ENCODE results near the gene RCL1. TPM values are rescaled to one million over a fixed set of nuclear protein-coding genes. Genes with fewer than 3 reads are reported as not detected.
"Not testable (repeated sequence)": the region's sequence is repeated elsewhere in the genome, so short reads cannot be mapped to it uniquely, and the experiment has no call there.

Gene RCL1
- total and polyA plus RNA-seq, 2 donors, result 19.6 to 24.0 TPM

DNA sequence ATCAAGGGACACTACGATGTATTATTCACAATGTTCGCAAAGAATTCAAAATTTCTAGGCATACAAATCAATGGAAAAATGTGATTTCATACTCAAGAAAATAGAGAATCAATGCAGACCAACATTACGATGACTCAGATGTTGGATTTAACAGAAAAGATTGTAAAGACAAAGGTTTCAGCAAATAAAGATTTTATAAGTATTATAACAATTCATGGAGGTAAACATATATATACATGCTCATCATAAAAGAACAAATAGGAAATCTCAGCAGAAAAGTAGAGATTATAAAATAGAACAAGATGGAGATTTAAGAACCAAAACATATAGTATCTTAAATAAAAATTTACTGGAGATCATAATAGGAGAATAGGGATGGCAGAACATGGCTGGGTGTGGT, 98.9 kb downstream of the RCL1 start:
- Histone ChIP-seq H3K36me3 (ENCODE audit: control insufficient read depth in 2 of 2, insufficient read depth in 2 of 2, low read length in 1 of 2) (no peaks in the 10 kb centered on the region), H3K27me3 (ENCODE audit: control insufficient read depth in 2 of 2, insufficient read depth in 1 of 2, low read length in 1 of 2) (no peaks in the 10 kb centered on the region), H3K4me1 (ENCODE audit: control insufficient read depth in 2 of 2, insufficient read depth in 2 of 2, low read length in 2 of 2) (no peaks in the 10 kb centered on the region), H3K9me3 (ENCODE audit: control insufficient read depth in 2 of 2, insufficient read depth in 1 of 2, low read length in 1 of 2) (no peaks in the 10 kb centered on the region), H3K4me3 (ENCODE audit: low read length in 2 of 2) (no peak overlapping the region), H3K27ac (ENCODE audit: low read depth in 1 of 2, low read length in 1 of 2) (no peak overlapping the region)
- WGBS, result 98% methylated on average over 3 of the region's 3 CpGs
- DNase-seq (ENCODE audit: low read depth in 6 of 9, low spot score in 9 of 9), result no peak

GRCh38 chr9:4892501-4893194, 99.9 kb downstream of the RCL1 start:
- no peak overlapping the region for H3K4me3 ChIP-seq (ENCODE audit: low read length in 2 of 2)
- no peaks in the 10 kb centered on the region for H3K27me3 ChIP-seq (ENCODE audit: control insufficient read depth in 2 of 2, insufficient read depth in 1 of 2, low read length in 1 of 2)
- no peaks in the 10 kb centered on the region for H3K9me3 ChIP-seq (ENCODE audit: control insufficient read depth in 2 of 2, insufficient read depth in 1 of 2, low read length in 1 of 2)
- no peaks in the 10 kb centered on the region for H3K4me1 ChIP-seq (ENCODE audit: control insufficient read depth in 2 of 2, insufficient read depth in 2 of 2, low read length in 2 of 2)
- no peaks in the 10 kb centered on the region for H3K36me3 ChIP-seq (ENCODE audit: control insufficient read depth in 2 of 2, insufficient read depth in 2 of 2, low read length in 1 of 2)
- no peak overlapping the region for H3K27ac ChIP-seq (ENCODE audit: low read depth in 1 of 2, low read length in 1 of 2)
- no peak for DNase-seq (ENCODE audit: low read depth in 6 of 9, low spot score in 9 of 9)
- WGBS, result 98% methylated on average over 5 of the region's 5 CpGs

DNA sequence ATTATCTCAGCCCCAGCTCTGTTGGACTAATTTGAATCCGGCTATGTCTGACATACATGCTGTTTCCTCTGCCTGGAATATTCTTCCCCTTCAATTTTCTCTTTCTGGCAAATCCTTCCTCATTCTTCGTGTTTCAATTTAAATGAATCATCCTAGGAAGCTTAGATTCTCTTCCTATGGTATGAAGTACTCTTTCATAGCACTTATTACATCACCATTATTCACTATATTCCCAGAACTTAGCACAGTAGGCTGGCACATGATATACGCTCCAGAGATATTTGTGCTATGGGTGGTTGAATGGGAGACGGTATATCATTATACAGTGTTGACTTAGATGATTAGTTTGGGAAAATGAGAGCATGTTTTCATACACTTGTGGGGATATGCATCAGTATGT, 101.3 kb downstream of the RCL1 start:
- no peaks in the 10 kb centered on the region for H3K9me3 ChIP-seq (ENCODE audit: control insufficient read depth in 2 of 2, insufficient read depth in 1 of 2, low read length in 1 of 2)
- no peak overlapping the region for H3K4me3 ChIP-seq (ENCODE audit: low read length in 2 of 2)
- H3K27ac ChIP-seq (ENCODE audit: low read depth in 1 of 2, low read length in 1 of 2), result no peak overlapping the region
- no peaks in the 10 kb centered on the region for H3K27me3 ChIP-seq (ENCODE audit: control insufficient read depth in 2 of 2, insufficient read depth in 1 of 2, low read length in 1 of 2)
- H3K4me1 ChIP-seq (ENCODE audit: control insufficient read depth in 2 of 2, insufficient read depth in 2 of 2, low read length in 2 of 2), result no peaks in the 10 kb centered on the region
- no peaks in the 10 kb centered on the region for H3K36me3 ChIP-seq (ENCODE audit: control insufficient read depth in 2 of 2, insufficient read depth in 2 of 2, low read length in 1 of 2)
- 95% methylated on average over 4 of the region's 4 CpGs for WGBS
- no peak for DNase-seq (ENCODE audit: low read depth in 6 of 9, low spot score in 9 of 9)

DNA sequence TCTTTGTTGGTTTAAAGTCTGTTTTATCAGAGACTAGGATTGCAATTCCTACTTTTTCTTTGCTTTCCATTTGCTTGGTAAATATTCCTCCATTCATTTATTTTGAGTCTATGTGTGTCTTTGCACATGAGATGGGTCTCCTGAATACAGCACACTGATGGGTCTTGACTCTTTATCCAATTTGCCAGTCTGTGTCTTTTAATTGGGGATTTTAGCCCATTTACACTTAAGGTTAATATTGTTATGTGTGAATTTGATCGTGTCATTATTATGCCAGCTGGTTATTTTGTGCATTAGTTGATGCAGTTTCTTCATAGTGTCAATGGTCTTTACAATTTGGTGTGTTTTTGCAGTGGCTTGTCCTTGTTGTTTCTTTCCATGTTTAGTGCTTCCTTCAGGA, 107.1 kb downstream of the RCL1 start:
- not testable (repeated sequence) for H3K9me3 ChIP-seq (ENCODE audit: control insufficient read depth in 2 of 2, insufficient read depth in 1 of 2, low read length in 1 of 2); H3K27ac ChIP-seq (ENCODE audit: low read depth in 1 of 2, low read length in 1 of 2); H3K27me3 ChIP-seq (ENCODE audit: control insufficient read depth in 2 of 2, insufficient read depth in 1 of 2, low read length in 1 of 2); H3K36me3 ChIP-seq (ENCODE audit: control insufficient read depth in 2 of 2, insufficient read depth in 2 of 2, low read length in 1 of 2); H3K4me3 ChIP-seq (ENCODE audit: low read length in 2 of 2); DNase-seq (ENCODE audit: low read depth in 6 of 9, low spot score in 9 of 9); H3K4me1 ChIP-seq (ENCODE audit: control insufficient read depth in 2 of 2, insufficient read depth in 2 of 2, low read length in 2 of 2)
- 97% methylated on average over 1 of the region's 1 CpG for WGBS

DNA sequence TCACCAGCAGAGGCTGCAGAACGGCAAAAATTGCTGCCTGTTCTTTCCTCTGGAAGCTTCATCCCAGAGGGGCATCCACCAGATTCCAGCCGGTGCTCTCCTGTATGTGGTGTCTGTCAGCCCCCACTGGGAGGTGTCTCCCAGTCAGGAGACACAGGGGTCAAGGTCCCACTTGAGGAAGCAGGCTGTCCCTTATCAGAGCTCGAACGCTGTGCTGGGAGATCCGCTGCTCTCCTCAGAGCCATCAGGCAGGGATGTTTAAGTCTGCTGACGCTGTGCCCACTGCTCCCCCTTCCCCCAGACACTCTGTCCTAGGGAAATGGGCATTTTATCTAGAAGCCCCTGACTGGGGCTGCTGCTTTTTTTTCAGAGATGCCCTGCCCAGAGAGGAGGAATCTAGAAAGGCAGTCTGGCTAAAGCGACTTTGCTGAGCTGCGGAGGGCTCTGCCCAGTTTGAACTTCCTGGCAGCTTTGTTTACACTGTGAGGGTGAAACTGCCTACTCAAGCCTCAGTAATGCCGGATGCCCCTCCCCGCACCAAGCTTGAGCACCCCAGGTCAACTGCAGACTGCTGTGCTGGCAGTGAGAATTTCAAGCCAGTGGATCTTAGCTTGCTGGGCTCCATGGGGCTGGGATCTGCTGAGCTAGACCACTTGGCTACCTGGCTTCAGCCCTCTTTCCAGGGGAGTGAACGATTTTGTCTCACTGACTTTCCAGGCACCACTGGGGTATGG, 108.8 kb downstream of the RCL1 start:
- not testable (repeated sequence) for H3K27ac ChIP-seq (ENCODE audit: low read depth in 1 of 2, low read length in 1 of 2)
- 68% methylated on average over 11 of the region's 11 CpGs for WGBS

DNA sequence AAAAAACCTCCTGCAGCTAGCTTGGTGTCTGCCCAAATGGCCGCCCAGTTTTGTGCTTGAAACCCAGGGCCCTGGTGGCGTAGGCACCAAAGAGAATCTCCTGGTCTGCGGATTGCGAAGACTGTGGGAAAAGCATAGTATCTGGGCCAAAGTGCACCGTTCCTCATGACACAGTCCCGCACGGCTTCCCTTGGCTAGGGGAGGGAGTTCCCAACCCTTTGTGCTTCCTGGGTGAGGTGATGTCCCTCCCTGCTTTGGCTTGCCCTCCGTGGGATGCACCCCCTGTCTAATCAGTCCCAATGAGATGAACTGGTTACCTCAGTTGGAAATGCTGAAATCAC, 109.4 kb downstream of the RCL1 start:
- H3K9me3 ChIP-seq (ENCODE audit: control insufficient read depth in 2 of 2, insufficient read depth in 1 of 2, low read length in 1 of 2), result peaks cover 0 to 5% of the 10 kb centered on the region in 2 donors
- H3K4me3 ChIP-seq (ENCODE audit: low read length in 2 of 2), result no peak overlapping the region
- H3K27me3 ChIP-seq (ENCODE audit: control insufficient read depth in 2 of 2, insufficient read depth in 1 of 2, low read length in 1 of 2), result no peaks in the 10 kb centered on the region
- 98% methylated on average over 8 of the region's 8 CpGs for WGBS
- peaks cover 0 to 6% of the 10 kb centered on the region in 2 donors for H3K4me1 ChIP-seq (ENCODE audit: control insufficient read depth in 2 of 2, insufficient read depth in 2 of 2, low read length in 2 of 2)
- H3K27ac ChIP-seq (ENCODE audit: low read depth in 1 of 2, low read length in 1 of 2), result no peak overlapping the region
- no peak for DNase-seq (ENCODE audit: low read depth in 6 of 9, low spot score in 9 of 9)
- H3K36me3 ChIP-seq (ENCODE audit: control insufficient read depth in 2 of 2, insufficient read depth in 2 of 2, low read length in 1 of 2), result no peaks in the 10 kb centered on the region

More for the DNA sequence above, 108.8 kb downstream of the RCL1 start:
- H3K36me3 ChIP-seq (ENCODE audit: control insufficient read depth in 2 of 2, insufficient read depth in 2 of 2, low read length in 1 of 2); H3K4me1 ChIP-seq (ENCODE audit: control insufficient read depth in 2 of 2, insufficient read depth in 2 of 2, low read length in 2 of 2); H3K27me3 ChIP-seq (ENCODE audit: control insufficient read depth in 2 of 2, insufficient read depth in 1 of 2, low read length in 1 of 2); H3K9me3 ChIP-seq (ENCODE audit: control insufficient read depth in 2 of 2, insufficient read depth in 1 of 2, low read length in 1 of 2): not testable (repeated sequence)
- DNase-seq (ENCODE audit: low read depth in 6 of 9, low spot score in 9 of 9), result peak in 5 of 9 donors; percentile 10 to 45 (median 21)
- peak overlapping the region in 1 of 2 donors; percentile 30 for H3K4me3 ChIP-seq (ENCODE audit: low read length in 2 of 2)

- no peak overlapping the region for H3K27ac ChIP-seq (ENCODE audit: low read depth in 1 of 2, low read length in 1 of 2)
- DNase-seq (ENCODE audit: low read depth in 6 of 9, low spot score in 9 of 9), result no peak
- 97% methylated on average over 3 of the region's 3 CpGs for WGBS
These were observed 111.8 kb downstream of the RCL1 start for GRCh38 chr9:4904322-4905134.

DNA sequence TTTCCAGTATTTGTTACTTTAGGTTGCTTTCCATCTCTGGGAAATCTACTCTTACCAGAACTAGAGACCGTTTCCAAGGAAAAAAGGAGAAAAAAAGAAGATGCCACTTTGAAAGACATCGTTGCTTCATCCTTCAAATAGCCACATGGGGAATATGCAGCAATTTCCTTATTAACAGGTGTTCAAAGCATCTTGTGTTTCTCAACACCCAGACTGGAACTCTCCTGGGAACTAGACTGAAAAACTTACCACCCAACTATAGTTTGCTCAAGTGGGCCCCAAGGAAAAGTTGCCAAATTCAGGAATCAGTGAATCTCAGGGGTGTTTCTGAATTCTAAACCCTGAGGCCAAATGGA, 112.4 kb downstream of the RCL1 start:
- Histone ChIP-seq H3K9me3 (ENCODE audit: control insufficient read depth in 2 of 2, insufficient read depth in 1 of 2, low read length in 1 of 2) (peaks cover 0 to 5% of the 10 kb centered on the region in 2 donors), H3K36me3 (ENCODE audit: control insufficient read depth in 2 of 2, insufficient read depth in 2 of 2, low read length in 1 of 2) (no peaks in the 10 kb centered on the region), H3K27ac (ENCODE audit: low read depth in 1 of 2, low read length in 1 of 2) (no peak overlapping the region), H3K4me1 (ENCODE audit: control insufficient read depth in 2 of 2, insufficient read depth in 2 of 2, low read length in 2 of 2) (peaks cover 0 to 6% of the 10 kb centered on the region in 2 donors), H3K4me3 (ENCODE audit: low read length in 2 of 2) (no peak overlapping the region), H3K27me3 (ENCODE audit: control insufficient read depth in 2 of 2, insufficient read depth in 1 of 2, low read length in 1 of 2) (no peaks in the 10 kb centered on the region)
- 97% methylated on average over 2 of the region's 2 CpGs for WGBS
- DNase-seq (ENCODE audit: low read depth in 6 of 9, low spot score in 9 of 9), result no peak

More at GRCh38 chr9:4904322-4905134, 111.8 kb downstream of the RCL1 start:
- no peak overlapping the region for H3K4me3 ChIP-seq (ENCODE audit: low read length in 2 of 2)
- H3K4me1 ChIP-seq (ENCODE audit: control insufficient read depth in 2 of 2, insufficient read depth in 2 of 2, low read length in 2 of 2), result peaks cover 0 to 6% of the 10 kb centered on the region in 2 donors
- no peaks in the 10 kb centered on the region for H3K27me3 ChIP-seq (ENCODE audit: control insufficient read depth in 2 of 2, insufficient read depth in 1 of 2, low read length in 1 of 2)
- H3K36me3 ChIP-seq (ENCODE audit: control insufficient read depth in 2 of 2, insufficient read depth in 2 of 2, low read length in 1 of 2), result no peaks in the 10 kb centered on the region
- peaks cover 0 to 5% of the 10 kb centered on the region in 2 donors for H3K9me3 ChIP-seq (ENCODE audit: control insufficient read depth in 2 of 2, insufficient read depth in 1 of 2, low read length in 1 of 2)

Data from thymus (tissue), 11 donors.